ENCODE results near the gene UXS1.

Gene UXS1

GRCh38 chr2:106181064-106181463 lies 13.0 kb downstream of the UXS1 start:
- DNase-seq (ENCODE audit: low spot score), result no peak
- in situ Hi-C loops (cut with MboI; ENCODE audit: low pct_unique_long_range_greater_than_20kb, low sequenced_read_pairs, unreplicated experiment), result no loop called here
- TF ChIP-seq CTCF (IDR thresholded peaks at IDR 0.05; ENCODE audit: extremely low read depth, insufficient read depth, missing control alignments), result no peak

- no peak for TF ChIP-seq CTCF (IDR thresholded peaks at IDR 0.05; ENCODE audit: extremely low read depth, insufficient read depth, missing control alignments)
- no peak for DNase-seq (ENCODE audit: low spot score)
- in situ Hi-C loops (cut with MboI; ENCODE audit: low pct_unique_long_range_greater_than_20kb, low sequenced_read_pairs, unreplicated experiment), result no loop called here
Measured at GRCh38 chr2:106180602-106181001, 13.5 kb downstream of the UXS1 start.

GRCh38 chr2:106178716-106179115 lies 15.4 kb downstream of the UXS1 start:
- DNase-seq (ENCODE audit: low spot score), result no peak
- in situ Hi-C loops (cut with MboI; ENCODE audit: low pct_unique_long_range_greater_than_20kb, low sequenced_read_pairs, unreplicated experiment), result no loop called here
- no peak for TF ChIP-seq CTCF (IDR thresholded peaks at IDR 0.05; ENCODE audit: extremely low read depth, insufficient read depth, missing control alignments)

GRCh38 chr2:106177581-106177980 lies 16.5 kb downstream of the UXS1 start:
- no peak for DNase-seq (ENCODE audit: low spot score)
- no peak for TF ChIP-seq CTCF (IDR thresholded peaks at IDR 0.05; ENCODE audit: extremely low read depth, insufficient read depth, missing control alignments)
- in situ Hi-C loops (cut with MboI; ENCODE audit: low pct_unique_long_range_greater_than_20kb, low sequenced_read_pairs, unreplicated experiment), result no loop called here

GRCh38 chr2:106176446-106177099 lies 17.5 kb downstream of the UXS1 start:
- no peak for DNase-seq (ENCODE audit: low spot score)
- no peak for TF ChIP-seq CTCF (IDR thresholded peaks at IDR 0.05; ENCODE audit: extremely low read depth, insufficient read depth, missing control alignments)
- in situ Hi-C loops (cut with MboI; ENCODE audit: low pct_unique_long_range_greater_than_20kb, low sequenced_read_pairs, unreplicated experiment), result no loop called here

- in situ Hi-C loops (cut with MboI; ENCODE audit: low pct_unique_long_range_greater_than_20kb, low sequenced_read_pairs, unreplicated experiment), result no loop called here
- no peak for DNase-seq (ENCODE audit: low spot score)
- no peak for TF ChIP-seq CTCF (IDR thresholded peaks at IDR 0.05; ENCODE audit: extremely low read depth, insufficient read depth, missing control alignments)
Measured at GRCh38 chr2:106175086-106175850, 18.8 kb downstream of the UXS1 start.

Measured in GM13977 (cell line).